HepG2 (cell line): ENCODE results near the gene TSR1. TPM values are rescaled to one million over a fixed set of nuclear protein-coding genes. Genes with fewer than 3 reads are reported as not detected.

Source experiments
- ATAC-seq: fragments of 200-7000 bp; cut with Tn5 transposase; 3 replicates; pipeline ENCODE4 v1.9.1; 2020; ENCODE audit warnings: mild to moderate bottlenecking, moderate library complexity
- BruUV-seq: library from RNA; stranded (reverse); fragments of 400-500 nt; replicated peaks from 2 replicates; lab custom pipeline; 2021; lab: Mats Ljungman, UMichigan
- CTCF ChIA-PET: fragments of 300-600 bp; formaldehyde crosslinking; extraction: SDS; loops from one replicate; lab custom pipeline; 2021; ENCODE audit warnings: low total read pairs, inconsistent platforms, low intra/inter-chr PET ratio; lab: Yijun Ruan, JAX
- POLR2A ChIA-PET: fragments of 350-600 bp; sonication (Branson Sonifier 250); formaldehyde crosslinking; loops from one replicate; lab custom pipeline; 2020; ENCODE audit warnings: antibody characterized with exemption, inconsistent platforms; lab: Yijun Ruan, JAX
- DNase-seq: peaks from one replicate; pipeline ENCODE4 v3.0.0-alpha.2; 2015; ENCODE audit warnings: low spot score
- FAIRE-seq: peaks from 3 replicates; lab custom pipeline; 2011; peaks lifted over from hg19 to GRCh38; lab: Jason Lieb, UNC
- H2AFZ ChIP-seq: one replicate; pipeline ENCODE4 v1.6.1; 2011; ENCODE audit warnings: low read length, inconsistent platforms
- H3K27ac ChIP-seq: fragments of 300-600 bp; 3 replicates; pipeline ENCODE4 v1.8.0; 2011; ENCODE audit warnings: mixed run types, mild to moderate bottlenecking, mixed read lengths, low read length, inconsistent platforms; ENCODE audit not compliant: insufficient read depth; ENCODE audit errors: extremely low read length
- H3K27me3 ChIP-seq, 2 experiments: fragments of 200-600 bp in 1 of 2; 2 replicates in 1 of 2; 3 replicates in 1 of 2; pipeline versions ENCODE4 v1.6.0 to v1.8.0; 2011; ENCODE audit warnings: low read length in 2 of 2, mild to moderate bottlenecking in 2 of 2, moderate library complexity in 2 of 2, inconsistent platforms in 1 of 2; ENCODE audit not compliant: insufficient read depth in 2 of 2, control insufficient read depth in 1 of 2
- H3K36me3 ChIP-seq, 2 experiments: fragments of 200-600 bp in 1 of 2; replicated peaks in 1 of 2; 2 replicates in 1 of 2; 3 replicates in 1 of 2; pipeline versions ENCODE4 v1.5.1 to v1.8.0; 2011; ENCODE audit warnings: low read length in 2 of 2, inconsistent platforms in 1 of 2; ENCODE audit not compliant: insufficient read depth in 2 of 2, control insufficient read depth in 1 of 2
- H3K4me1 ChIP-seq: 2 replicates; pipeline ENCODE4 v1.5.1; 2012; ENCODE audit warnings: low read length, inconsistent platforms; ENCODE audit not compliant: insufficient read depth
- H3K4me2 ChIP-seq: 2 replicates; pipeline ENCODE4 v1.6.0; 2011; ENCODE audit warnings: low read depth, low read length, inconsistent platforms
- H3K4me3 ChIP-seq, 3 experiments: fragments of 200-600 bp in 1 of 3; sonication (generic), shearing (Covaris generic) in 1 of 3; replicated peaks in 1 of 3; 2 replicates each; pipeline ENCODE4 v1.5.1; 2011 to 2016; ENCODE audit warnings: low read length in 3 of 3, inconsistent platforms in 2 of 3, low read depth in 2 of 3, mild to moderate bottlenecking in 2 of 3, control low read depth in 1 of 3, mixed read lengths in 1 of 3; ENCODE audit not compliant: insufficient read depth in 1 of 3
- H3K79me2 ChIP-seq: one replicate; pipeline ENCODE4 v1.6.1; 2011; ENCODE audit warnings: low read length, inconsistent platforms; ENCODE audit not compliant: insufficient read depth
- H3K9ac ChIP-seq: 2 replicates; pipeline ENCODE4 v1.6.0; 2011; ENCODE audit warnings: mild to moderate bottlenecking, low read depth, low read length, inconsistent platforms; ENCODE audit not compliant: insufficient read depth
- H3K9me3 ChIP-seq: 2 replicates; pipeline ENCODE4 v1.5.1; 2012; ENCODE audit warnings: mild to moderate bottlenecking, low read length
- H4K20me1 ChIP-seq: 2 replicates; pipeline ENCODE4 v1.6.0; 2011; ENCODE audit warnings: inconsistent platforms, mild to moderate bottlenecking, low read length, moderate library complexity; ENCODE audit not compliant: insufficient read depth
- SIN3B ChIP-seq: fragments of 150-350 bp; IDR thresholded peaks from 2 replicates; pipeline ENCODE4 v1.6.1; 2014; ENCODE audit warnings: low read length
- ZBTB3 ChIP-seq: sonication (generic); formaldehyde crosslinking; IDR thresholded peaks from 2 replicates; pipeline ENCODE4 v1.4.0; 2020; ENCODE audit warnings: low read depth, mild to moderate bottlenecking, moderate library complexity, missing genetic modification reagents, borderline replicate concordance
- ZNF607 ChIP-seq: sonication (generic); formaldehyde crosslinking; IDR thresholded peaks from 2 replicates; pipeline ENCODE4 v1.5.1; 2020; ENCODE audit warnings: missing genetic modification reagents, mild to moderate bottlenecking, borderline replicate concordance
- ZNF629 ChIP-seq: sonication (generic); formaldehyde crosslinking; conservative IDR thresholded peaks from 2 replicates; pipeline ENCODE4 v1.5.0; 2020; ENCODE audit warnings: missing genetic modification reagents
- ZNF788 ChIP-seq: sonication (generic); formaldehyde crosslinking; IDR thresholded peaks from 2 replicates; pipeline ENCODE4 v1.5.0; 2020; ENCODE audit warnings: mild to moderate bottlenecking, missing genetic modification reagents, borderline replicate concordance
- whole genome bisulfite sequencing: methylation state at CpG from one replicate; pipeline ENCODE4 v1.1.6; 2017; ENCODE audit warnings: low lambda C conversion rate; 5-methylcytosine and 5-hydroxymethylcytosine counted together
- in situ Hi-C: cut with HindIII; loops from 2 replicates; pipeline ENCODE4 v1.10.0; 2017; ENCODE audit warnings: low pct_unique_long_range_greater_than_20kb; ENCODE audit not compliant: extremely low pct_ligation_motif_present
- intact Hi-C: fragments of 100-400 bp; cut with micrococcal nuclease; formaldehyde crosslinking; loops from one replicate; pipeline ENCODE4 v1.10.0; 2022; ENCODE audit not compliant: unreplicated experiment
- polyA plus RNA-seq, 8 experiments: library from polyadenylated mRNA; depleted of rRNA in 3 of 8; stranded (reverse) in 7 of 8; unstranded in 1 of 8; fragments of >200 nt; fragmentation: Illumina TruSeq in 4 of 8; extraction: Trizol in 4 of 8; gene quantifications; 2 replicates each; pipeline versions ENCODE4 v1.2.1 to v1.2.3, GENCODE V29; 2011 to 2016; ENCODE audit warnings: low read depth in 4 of 8, missing spikeins in 1 of 8, mixed read lengths in 1 of 8; ENCODE audit not compliant: insufficient read depth in 1 of 8
- total RNA-seq, 5 experiments: library from RNA; depleted of rRNA; stranded (reverse); fragments of >200 nt; fragmentation: Illumina TruSeq; extraction: Trizol; gene quantifications; 2 replicates each; pipeline ENCODE4 v1.2.3, GENCODE V29; 2016; ENCODE audit warnings: low read depth in 1 of 5
- TF ChIP-seq, protein P1 (sequence below): IDR thresholded peaks from 2 replicates; pipeline ENCODE4 v1.6.1; 2016; ENCODE audit warnings: low read depth, missing genetic modification reagents, missing compliant biosample characterization

TSR1 gene
- total and polyA plus RNA-seq, 2 of the 13 experiments (the other 11 are each of a cell fraction or from before 2014, with no cell fraction given): 7.1 to 65.8 TPM

DNA sequence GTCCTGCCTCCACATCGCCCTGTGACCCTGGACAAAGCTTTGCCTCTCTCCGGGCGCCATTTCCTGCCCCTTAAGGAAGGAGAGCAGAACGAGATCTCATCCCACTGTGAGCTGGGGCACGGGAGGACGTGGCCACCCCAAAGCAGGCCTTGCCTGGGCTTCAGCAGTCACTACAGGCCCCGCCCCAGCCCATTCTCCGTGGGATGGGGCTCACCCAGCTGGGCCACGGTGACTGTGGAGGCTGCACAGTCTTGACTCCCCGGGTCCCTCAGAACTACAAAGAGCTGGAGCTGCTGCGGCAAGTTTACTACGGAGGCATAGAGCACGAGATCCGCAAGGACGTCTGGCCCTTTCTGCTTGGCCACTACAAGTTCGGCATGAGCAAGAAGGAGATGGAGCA lies 36.4 kb upstream of the TSR1 start (continued):
- TF ChIP-seq ZBTB3 (CRISPR knock-in tag) (no peak), SIN3B (no peak), ZNF607 (CRISPR knock-in tag) (no peak)

DNA sequence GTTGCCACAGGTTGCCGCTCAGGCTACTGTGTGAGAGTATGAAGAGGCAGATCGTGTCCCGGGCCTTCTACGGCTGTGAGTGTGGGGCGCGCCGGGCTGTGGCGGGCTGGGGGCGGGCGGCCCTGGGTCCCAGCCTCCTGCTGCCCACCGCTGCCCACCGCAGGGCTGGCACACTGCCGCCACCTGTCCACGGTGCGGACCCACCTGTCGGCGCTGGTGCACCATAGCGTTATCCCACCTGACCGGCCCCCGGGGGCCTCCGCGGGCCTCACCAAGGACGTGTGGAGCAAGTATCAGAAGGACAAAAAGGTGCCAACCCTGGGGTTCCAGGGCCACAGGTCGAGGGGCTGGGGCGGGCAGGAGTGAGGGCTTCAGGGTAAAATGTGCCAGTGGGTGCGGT lies 35.9 kb upstream of the TSR1 start:
- Histone ChIP-seq H3K79me2 (no peaks in the 10 kb centered on the region), H3K9me3 (no peaks in the 10 kb centered on the region), H3K36me3 (peaks cover 7% of the 10 kb centered on the region in 2 experiments; a peak in 3 of 5 replicates), H4K20me1 (no peaks in the 10 kb centered on the region), H3K4me1 (no peaks in the 10 kb centered on the region), H3K9ac (no peak overlapping the region), H3K27ac (no peak overlapping the region), H3K27me3 (no peaks in the 10 kb centered on the region), H3K4me3 (no peak overlapping the region), H2AFZ (no peak overlapping the region), H3K4me2 (no peak overlapping the region)
- FAIRE-seq (no peak), DNase-seq (no peak), ATAC-seq (no peak)
- 96% methylated on average over 9 of the region's 26 CpGs for WGBS
- ChIA-PET CTCF (no interaction called here), POLR2A (no interaction called here)
- in situ Hi-C loops: no loop called here
- TF ChIP-seq ZNF788 (CRISPR knock-in tag): no peak
- BruUV-seq: no TSS peak
- intact Hi-C loops: no loop called here

DNA sequence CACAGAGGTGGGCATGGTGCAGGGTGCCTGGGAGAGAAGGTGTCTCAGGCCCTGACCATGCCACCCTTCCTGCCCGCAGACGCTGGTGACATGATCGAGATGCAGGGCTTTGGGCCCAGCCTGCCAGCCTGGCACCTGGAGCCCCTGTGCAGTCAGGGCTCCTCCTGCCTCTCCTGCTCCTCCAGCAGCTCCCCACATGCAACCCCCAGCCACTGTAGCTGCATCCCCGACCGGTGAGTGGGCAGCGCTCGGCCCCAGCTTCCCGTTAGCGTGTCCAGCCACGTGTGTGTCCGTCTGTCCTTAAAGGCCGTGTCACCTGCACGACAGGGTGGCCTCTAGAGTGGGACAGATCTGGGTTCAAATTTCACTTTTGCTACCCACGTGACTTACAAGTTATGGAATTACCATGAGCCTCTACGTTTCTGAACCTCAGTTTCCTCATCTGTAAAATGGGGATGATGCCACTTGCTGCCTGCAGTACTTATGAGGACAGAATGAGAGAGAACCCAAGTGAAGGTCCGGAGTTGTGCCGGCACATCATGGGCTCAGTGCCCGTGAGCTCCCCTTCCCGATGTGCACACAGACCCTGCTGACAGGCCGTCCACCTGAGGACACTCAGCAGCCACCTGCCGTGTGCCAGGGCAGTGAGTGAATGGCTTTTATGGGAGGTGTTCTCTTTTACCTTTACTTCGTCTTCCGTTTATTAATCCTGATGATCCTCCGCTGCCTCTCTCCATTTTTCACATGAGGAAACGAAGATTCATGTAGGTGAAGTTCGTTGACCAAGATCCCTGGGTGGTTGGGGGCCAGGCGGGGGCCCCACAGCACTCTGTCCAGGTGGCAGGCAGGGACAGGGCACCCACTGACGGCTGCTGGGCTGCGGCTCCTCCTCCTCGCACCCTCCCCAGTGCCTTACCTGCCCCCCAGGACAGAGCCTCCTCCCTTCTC lies 35.2 kb upstream of the TSR1 start:
- TF ChIP-seq, protein P1, sequence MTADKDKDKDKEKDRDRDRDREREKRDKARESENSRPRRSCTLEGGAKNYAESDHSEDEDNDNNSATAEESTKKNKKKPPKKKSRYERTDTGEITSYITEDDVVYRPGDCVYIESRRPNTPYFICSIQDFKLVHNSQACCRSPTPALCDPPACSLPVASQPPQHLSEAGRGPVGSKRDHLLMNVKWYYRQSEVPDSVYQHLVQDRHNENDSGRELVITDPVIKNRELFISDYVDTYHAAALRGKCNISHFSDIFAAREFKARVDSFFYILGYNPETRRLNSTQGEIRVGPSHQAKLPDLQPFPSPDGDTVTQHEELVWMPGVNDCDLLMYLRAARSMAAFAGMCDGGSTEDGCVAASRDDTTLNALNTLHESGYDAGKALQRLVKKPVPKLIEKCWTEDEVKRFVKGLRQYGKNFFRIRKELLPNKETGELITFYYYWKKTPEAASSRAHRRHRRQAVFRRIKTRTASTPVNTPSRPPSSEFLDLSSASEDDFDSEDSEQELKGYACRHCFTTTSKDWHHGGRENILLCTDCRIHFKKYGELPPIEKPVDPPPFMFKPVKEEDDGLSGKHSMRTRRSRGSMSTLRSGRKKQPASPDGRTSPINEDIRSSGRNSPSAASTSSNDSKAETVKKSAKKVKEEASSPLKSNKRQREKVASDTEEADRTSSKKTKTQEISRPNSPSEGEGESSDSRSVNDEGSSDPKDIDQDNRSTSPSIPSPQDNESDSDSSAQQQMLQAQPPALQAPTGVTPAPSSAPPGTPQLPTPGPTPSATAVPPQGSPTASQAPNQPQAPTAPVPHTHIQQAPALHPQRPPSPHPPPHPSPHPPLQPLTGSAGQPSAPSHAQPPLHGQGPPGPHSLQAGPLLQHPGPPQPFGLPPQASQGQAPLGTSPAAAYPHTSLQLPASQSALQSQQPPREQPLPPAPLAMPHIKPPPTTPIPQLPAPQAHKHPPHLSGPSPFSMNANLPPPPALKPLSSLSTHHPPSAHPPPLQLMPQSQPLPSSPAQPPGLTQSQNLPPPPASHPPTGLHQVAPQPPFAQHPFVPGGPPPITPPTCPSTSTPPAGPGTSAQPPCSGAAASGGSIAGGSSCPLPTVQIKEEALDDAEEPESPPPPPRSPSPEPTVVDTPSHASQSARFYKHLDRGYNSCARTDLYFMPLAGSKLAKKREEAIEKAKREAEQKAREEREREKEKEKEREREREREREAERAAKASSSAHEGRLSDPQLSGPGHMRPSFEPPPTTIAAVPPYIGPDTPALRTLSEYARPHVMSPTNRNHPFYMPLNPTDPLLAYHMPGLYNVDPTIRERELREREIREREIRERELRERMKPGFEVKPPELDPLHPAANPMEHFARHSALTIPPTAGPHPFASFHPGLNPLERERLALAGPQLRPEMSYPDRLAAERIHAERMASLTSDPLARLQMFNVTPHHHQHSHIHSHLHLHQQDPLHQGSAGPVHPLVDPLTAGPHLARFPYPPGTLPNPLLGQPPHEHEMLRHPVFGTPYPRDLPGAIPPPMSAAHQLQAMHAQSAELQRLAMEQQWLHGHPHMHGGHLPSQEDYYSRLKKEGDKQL (CRISPR knock-in tag): no peak
- TF ChIP-seq ZNF629: peak; percentile 89
- TF ChIP-seq, all 625 proteins: peak for 1
- no peaks in the 10 kb centered on the region for H3K4me1 ChIP-seq
- in situ Hi-C loops: no loop called here
- peaks cover 7 to 10% of the 10 kb centered on the region in 2 experiments; a peak in 3 of 5 replicates for H3K36me3 ChIP-seq
- BruUV-seq: no TSS peak
- POLR2A ChIA-PET: no interaction called here
- no peak for DNase-seq
- H3K9me3 ChIP-seq: no peaks in the 10 kb centered on the region
- H3K4me2 ChIP-seq: no peak overlapping the region
- no peaks in the 10 kb centered on the region for H3K27me3 ChIP-seq
- H3K79me2 ChIP-seq: no peaks in the 10 kb centered on the region
- H3K9ac ChIP-seq: no peak overlapping the region
- intact Hi-C loops: no loop called here
- no peak overlapping the region for H3K27ac ChIP-seq
- no peaks in the 10 kb centered on the region for H4K20me1 ChIP-seq
- FAIRE-seq: no peak
- no peak for ATAC-seq
- H3K4me3 ChIP-seq: no peak overlapping the region
- 95% methylated on average over 20 of the region's 30 CpGs for WGBS
- CTCF ChIA-PET: no interaction called here
- H2AFZ ChIP-seq: no peak overlapping the region
